IMR-90 (cell line): ENCODE data around the gene DIP2C. TPM values are rescaled to one million over a fixed set of nuclear protein-coding genes. Genes with fewer than 3 reads are reported as not detected.
A peak's percentile ranks its signal among the peaks of the same experiment; 100 is the strongest.

Experiments
- ATAC-seq: fragments of 200-7000 bp; cut with Tn5 transposase; 2 replicates; pipeline ENCODE4 v1.9.1; 2020; ENCODE audit warnings: low read depth, mild to moderate bottlenecking, moderate library complexity
- BruUV-seq: library from RNA; stranded (reverse); fragments of 400-500 nt; replicated peaks from 2 replicates; lab custom pipeline; 2021; lab: Mats Ljungman, UMichigan
- CTCF ChIA-PET: fragments of 300-600 bp; formaldehyde crosslinking; extraction: SDS; loops from one replicate; lab custom pipeline; 2021; ENCODE audit warnings: antibody characterized with exemption; lab: Yijun Ruan, JAX
- POLR2A ChIA-PET: fragments of 300-600 bp; sonication (Branson Sonifier 250); formaldehyde crosslinking; loops from one replicate; lab custom pipeline; 2022; ENCODE audit warnings: antibody characterized with exemption; ENCODE audit not compliant: unreplicated experiment; lab: Charles Lee
- DNase-seq: peaks from one replicate; pipeline ENCODE4 v3.0.0; 2013
- H2AFZ ChIP-seq: replicated peaks from 2 replicates; pipeline ENCODE3; 2013; ENCODE audit warnings: low read length, mild to moderate bottlenecking; ENCODE audit not compliant: poor library complexity
- H2AK5ac ChIP-seq: 2 replicates; pipeline ENCODE4 v1.6.1; 2013; ENCODE audit warnings: low read depth, low read length, inconsistent platforms
- H2AK9ac ChIP-seq: replicated peaks from 2 replicates; pipeline ENCODE3; 2013; ENCODE audit warnings: mild to moderate bottlenecking, low read depth, low read length, moderate library complexity; ENCODE audit not compliant: poor library complexity
- H2BK120ac ChIP-seq: 2 replicates; pipeline ENCODE4 v1.6.1; 2013; ENCODE audit warnings: low read depth, low read length, inconsistent platforms
- H2BK15ac ChIP-seq: 3 replicates; pipeline ENCODE4 v1.6.1; 2013; ENCODE audit warnings: low read depth, low read length, inconsistent platforms
- H2BK20ac ChIP-seq: 2 replicates; pipeline ENCODE4 v1.6.1; 2013; ENCODE audit warnings: low read depth, mild to moderate bottlenecking, inconsistent platforms, low read length, moderate library complexity
- H2BK5ac ChIP-seq: 2 replicates; pipeline ENCODE4 v1.6.1; 2013; ENCODE audit warnings: mild to moderate bottlenecking, low read depth, low read length, inconsistent platforms; ENCODE audit not compliant: poor library complexity, severe bottlenecking
- H3K14ac ChIP-seq: replicated peaks from 2 replicates; pipeline ENCODE4 v1.6.1; 2013; ENCODE audit warnings: low read depth, low read length, inconsistent platforms
- H3K18ac ChIP-seq: 2 replicates; pipeline ENCODE4 v1.6.1; 2013; ENCODE audit warnings: low read depth, low read length, control low read depth
- H3K23ac ChIP-seq: 2 replicates; pipeline ENCODE4 v1.6.1; 2013; ENCODE audit warnings: low read depth, low read length, inconsistent platforms
- H3K27ac ChIP-seq: 2 replicates; pipeline ENCODE4 v1.5.1; 2013; ENCODE audit warnings: mild to moderate bottlenecking, control low read depth, low read length; ENCODE audit not compliant: insufficient read depth
- H3K27me3 ChIP-seq: 2 replicates; pipeline ENCODE4 v1.6.1; 2013; ENCODE audit warnings: low read length; ENCODE audit not compliant: control insufficient read depth, insufficient read depth
- H3K36me3 ChIP-seq: 2 replicates; pipeline ENCODE4 v1.6.1; 2013; ENCODE audit warnings: low read length, mixed read lengths; ENCODE audit not compliant: control insufficient read depth, insufficient read depth
- H3K4ac ChIP-seq: 2 replicates; pipeline ENCODE4 v1.6.1; 2013; ENCODE audit warnings: low read depth, low read length, inconsistent platforms
- H3K4me1 ChIP-seq: 2 replicates; pipeline ENCODE4 v1.6.1; 2013; ENCODE audit warnings: low read length, mixed read lengths; ENCODE audit not compliant: control insufficient read depth, insufficient read depth
- H3K4me2 ChIP-seq: 2 replicates; pipeline ENCODE4 v1.6.1; 2013; ENCODE audit warnings: low read depth, mild to moderate bottlenecking, control low read depth, low read length, moderate library complexity
- H3K4me3 ChIP-seq: 2 replicates; pipeline ENCODE4 v1.5.1; 2013; ENCODE audit warnings: low read depth, mild to moderate bottlenecking, control low read depth, low read length, moderate library complexity; ENCODE audit not compliant: insufficient read depth
- H3K56ac ChIP-seq: 2 replicates; pipeline ENCODE4 v1.6.1; 2013; ENCODE audit warnings: low read length, inconsistent platforms; ENCODE audit not compliant: insufficient read depth; ENCODE audit errors: extremely low read depth
- H3K79me1 ChIP-seq, 2 experiments: 2 replicates each; pipeline ENCODE4 v1.6.1; 2013; ENCODE audit warnings: low read length in 2 of 2, inconsistent platforms in 1 of 2, low read depth in 1 of 2
- H3K9ac ChIP-seq: 2 replicates; pipeline ENCODE4 v1.6.1; 2013; ENCODE audit warnings: low read depth, low read length, control low read depth
- H3K9me1 ChIP-seq: 2 replicates; pipeline ENCODE4 v1.6.1; 2013; ENCODE audit warnings: low read length, inconsistent platforms; ENCODE audit not compliant: insufficient read depth
- H3K9me3 ChIP-seq: 2 replicates; pipeline ENCODE4 v1.6.1; 2013; ENCODE audit warnings: low read length; ENCODE audit not compliant: control insufficient read depth, insufficient read depth
- H4K20me1 ChIP-seq: 2 replicates; pipeline ENCODE4 v1.6.1; 2013; ENCODE audit warnings: low read length, inconsistent platforms; ENCODE audit not compliant: insufficient read depth
- H4K5ac ChIP-seq: 2 replicates; pipeline ENCODE4 v1.6.1; 2013; ENCODE audit warnings: mild to moderate bottlenecking, low read depth, low read length, control low read depth
- H4K8ac ChIP-seq, 2 experiments: 2 replicates each; pipeline ENCODE4 v1.6.1; 2013; ENCODE audit warnings: low read depth in 2 of 2, low read length in 2 of 2, control low read depth in 1 of 2, inconsistent platforms in 1 of 2
- H4K91ac ChIP-seq: 2 replicates; pipeline ENCODE4 v1.6.1; 2013; ENCODE audit warnings: low read depth, low read length, inconsistent platforms; ENCODE audit not compliant: insufficient read depth
- CEBPB ChIP-seq: IDR thresholded peaks from 2 replicates; pipeline ENCODE4 v1.6.1; 2012; ENCODE audit warnings: low read depth, low read length, improper control_type of control experiment
- ELK1 ChIP-seq: fragments of 150-350 bp; IDR thresholded peaks from 2 replicates; pipeline ENCODE4 v1.6.1; 2016; ENCODE audit warnings: low read depth, mild to moderate bottlenecking, low read length, moderate library complexity, borderline replicate concordance
- WGBS, 2 experiments: methylation state at CpG; one replicate each; pipeline versions ENCODE4 v1.1.5 to v1.1.7; 2013; ENCODE audit warnings: missing lambda C conversion rate in 2 of 2; ENCODE audit not compliant: insufficient read length in 1 of 2; ENCODE audit errors: extremely low coverage in 2 of 2; 5-methylcytosine and 5-hydroxymethylcytosine counted together
- dilution Hi-C: fragments of 300-500 bp; cut with HindIII; formaldehyde crosslinking; loops from one replicate; pipeline ENCODE4 v1.14.3; 2018; ENCODE audit warnings: low sequenced_read_pairs; ENCODE audit not compliant: unreplicated experiment
- in situ Hi-C: fragments of 300-500 bp; cut with MboI; formaldehyde crosslinking; loops from 3 replicates; pipeline ENCODE4 v1.14.3; 2019; ENCODE audit warnings: low sequenced_read_pairs, inconsistent platforms, mixed read lengths
- intact Hi-C: fragments of 100-400 bp; cut with micrococcal nuclease; formaldehyde crosslinking; loops from 2 replicates; pipeline ENCODE4 v1.10.0; 2022
- polyA plus RNA-seq, 3 experiments: library from polyadenylated mRNA; depleted of rRNA; stranded (reverse); fragments of >200 nt; gene quantifications; 2 replicates each; pipeline ENCODE4 v1.2.3, GENCODE V29; 2012; ENCODE audit warnings: low replicate concordance in 1 of 3
- total RNA-seq: library from RNA; depleted of rRNA; stranded (reverse); fragments of >200 nt; gene quantifications from 2 replicates; pipeline ENCODE4 v1.2.3, GENCODE V29; 2012

The DIP2C gene
- total and polyA plus RNA-seq, 2 of the 4 experiments (the other 2 are of a cell fraction) = 8.6 to 17.3 TPM

- WGBS, 2 experiments = 96% methylated on average over 4 of the region's 11 CpGs; no CpG with 5 or more reads in 1 of the 2 experiments
- H2BK20ac ChIP-seq = no peak overlapping the region
- no peak overlapping the region for H2AFZ ChIP-seq
- H2BK120ac ChIP-seq = no peak overlapping the region
- peaks cover 5% of the 10 kb centered on the region; the same call in 1 of the 2 replicates for H4K20me1 ChIP-seq
- no peak for ATAC-seq
- H2BK15ac ChIP-seq = no peak overlapping the region
- H3K9me3 ChIP-seq = no peaks in the 10 kb centered on the region
- no peak overlapping the region for H3K9ac ChIP-seq
- no peak overlapping the region for H3K4me3 ChIP-seq
- H3K79me1 ChIP-seq = peaks cover 0 to 27% of the 10 kb centered on the region in 2 experiments; a peak in 3 of 4 replicates
- H4K8ac ChIP-seq = no peak overlapping the region
- ChIA-PET CTCF (no interaction called here), POLR2A (no interaction called here)
- no peak overlapping the region for H3K4me2 ChIP-seq
- no peak overlapping the region for H3K4ac ChIP-seq
- in situ Hi-C loops (no loop called here), intact Hi-C loops (no loop called here), dilution Hi-C loops (no loop called here)
- H3K23ac ChIP-seq = no peak overlapping the region
- no TSS peak for BruUV-seq
- TF ChIP-seq CEBPB (no peak), ELK1 (no peak)
- no peak overlapping the region for H3K56ac ChIP-seq
- peaks cover 18% of the 10 kb centered on the region for H3K36me3 ChIP-seq
- no peak for DNase-seq
- peak overlapping the region; percentile 27; the same call in 1 of the 2 replicates for H2AK5ac ChIP-seq
- no peak overlapping the region for H3K14ac ChIP-seq
- no peak overlapping the region for H4K91ac ChIP-seq
- H2BK5ac ChIP-seq = no peak overlapping the region
- peaks cover 7% of the 10 kb centered on the region for H3K4me1 ChIP-seq
- no peak overlapping the region for H2AK9ac ChIP-seq
- H3K18ac ChIP-seq = no peak overlapping the region
- no peak overlapping the region for H3K27ac ChIP-seq
- no peaks in the 10 kb centered on the region for H3K27me3 ChIP-seq
- no peak overlapping the region for H4K5ac ChIP-seq
- peaks cover 17% of the 10 kb centered on the region for H3K9me1 ChIP-seq
These were observed 363.1 kb downstream of the DIP2C start for GRCh38 chr10:326350-326749.
